Choroid plexus epithelial cell (primary cell): ENCODE results near the gene ZNF407.
A peak's percentile ranks its signal among the peaks of the same experiment; 100 is the strongest.

Source experiments
- DNase-seq: peaks from one replicate; pipeline ENCODE4 v3.0.0-alpha.2; 2010; ENCODE audit warnings: low read depth
- H3K4me3 ChIP-seq: 2 replicates; pipeline ENCODE4 v1.5.1; 2011; ENCODE audit warnings: low read depth, mild to moderate bottlenecking, control low read depth, low read length, moderate library complexity
- TF ChIP-seq, protein P1 (sequence below): conservative IDR thresholded peaks from 2 replicates; pipeline ENCODE4 v1.5.1; 2011; ENCODE audit warnings: low read depth, mild to moderate bottlenecking, control low read depth, inconsistent platforms, low read length, moderate library complexity

Gene ZNF407

GRCh38 chr18:74597662-74598349 lies at the start of gene ZNF407:
TSS of gene ZNF407 (plus strand) at chr18:74597870. CDS start at chr18:74631020, 33,150 bp downstream.
- TF ChIP-seq, protein P1, sequence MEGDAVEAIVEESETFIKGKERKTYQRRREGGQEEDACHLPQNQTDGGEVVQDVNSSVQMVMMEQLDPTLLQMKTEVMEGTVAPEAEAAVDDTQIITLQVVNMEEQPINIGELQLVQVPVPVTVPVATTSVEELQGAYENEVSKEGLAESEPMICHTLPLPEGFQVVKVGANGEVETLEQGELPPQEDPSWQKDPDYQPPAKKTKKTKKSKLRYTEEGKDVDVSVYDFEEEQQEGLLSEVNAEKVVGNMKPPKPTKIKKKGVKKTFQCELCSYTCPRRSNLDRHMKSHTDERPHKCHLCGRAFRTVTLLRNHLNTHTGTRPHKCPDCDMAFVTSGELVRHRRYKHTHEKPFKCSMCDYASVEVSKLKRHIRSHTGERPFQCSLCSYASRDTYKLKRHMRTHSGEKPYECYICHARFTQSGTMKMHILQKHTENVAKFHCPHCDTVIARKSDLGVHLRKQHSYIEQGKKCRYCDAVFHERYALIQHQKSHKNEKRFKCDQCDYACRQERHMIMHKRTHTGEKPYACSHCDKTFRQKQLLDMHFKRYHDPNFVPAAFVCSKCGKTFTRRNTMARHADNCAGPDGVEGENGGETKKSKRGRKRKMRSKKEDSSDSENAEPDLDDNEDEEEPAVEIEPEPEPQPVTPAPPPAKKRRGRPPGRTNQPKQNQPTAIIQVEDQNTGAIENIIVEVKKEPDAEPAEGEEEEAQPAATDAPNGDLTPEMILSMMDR: no peak
- peak; percentile 93 for DNase-seq
- peak within 1 kb of the TSS; percentile 83 for H3K4me3 ChIP-seq

DNA sequence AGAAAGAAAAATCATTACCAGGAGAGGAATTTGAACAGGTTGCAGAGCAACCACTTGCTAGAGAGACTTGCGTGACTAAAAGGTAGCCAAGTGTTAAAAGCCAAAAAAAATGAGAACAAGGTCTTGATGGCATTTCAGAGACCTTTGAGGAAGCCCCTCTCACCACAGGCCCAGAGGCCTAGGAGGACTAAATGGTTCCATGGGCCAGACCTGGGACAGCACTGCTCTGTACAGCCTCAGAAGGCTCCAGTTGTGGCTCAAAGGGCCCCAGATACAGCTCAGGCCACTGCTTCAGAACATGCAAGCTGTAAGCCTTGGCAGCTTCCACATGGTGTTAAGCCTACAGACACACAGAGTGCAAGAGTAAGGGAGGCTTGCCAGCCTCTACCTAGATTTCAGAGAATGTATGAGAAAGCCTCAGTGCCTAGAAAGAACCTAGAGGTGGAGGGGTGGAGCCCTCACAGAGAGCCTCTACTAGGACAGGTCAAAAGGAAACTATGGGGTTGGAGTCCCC lies 48.0 kb upstream of the ZNF407 start:
- TF ChIP-seq, protein P1: no peak
- no peak overlapping the region for H3K4me3 ChIP-seq
- no peak for DNase-seq

GRCh38 chr18:74550886-74551285 lies 46.8 kb upstream of the ZNF407 start:
- TF ChIP-seq, protein P1: no peak
- H3K4me3 ChIP-seq: no peak overlapping the region
- DNase-seq: no peak

- no peak for DNase-seq
- TF ChIP-seq, protein P1: no peak
- no peak overlapping the region for H3K4me3 ChIP-seq
Observed at GRCh38 chr18:74551452-74551851, 46.2 kb upstream of the ZNF407 start.

DNA sequence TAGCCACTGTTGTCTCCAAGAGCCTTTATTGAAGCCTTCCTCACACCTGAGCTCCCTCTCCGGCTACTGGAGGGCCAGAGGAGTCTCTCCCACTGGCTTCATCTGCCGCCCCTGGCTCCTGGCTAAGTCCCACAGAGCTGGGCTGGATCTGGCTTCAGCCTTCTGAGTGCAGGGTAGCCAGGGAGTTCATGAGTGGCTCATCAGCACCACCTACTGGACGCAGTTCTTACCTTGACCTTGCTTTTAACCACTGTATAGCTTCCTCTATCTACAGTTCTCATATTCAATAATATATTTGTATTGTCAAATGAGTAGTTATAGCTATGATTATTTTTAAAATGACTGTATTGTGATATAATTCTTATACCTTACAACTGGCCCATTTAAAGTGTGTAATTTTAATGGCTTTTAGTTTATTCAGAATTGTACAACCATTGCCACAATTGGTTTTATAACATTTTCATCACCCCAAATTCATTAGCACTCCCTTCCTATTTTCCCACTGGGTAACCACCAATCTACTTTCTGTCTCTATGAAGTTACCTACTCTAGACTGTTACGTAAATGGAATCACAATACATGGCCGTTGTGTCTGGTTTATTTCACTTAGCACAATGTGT lies 45.6 kb upstream of the ZNF407 start:
- TF ChIP-seq, protein P1: peak; percentile 90
- H3K4me3 ChIP-seq: no peak overlapping the region
- peak; percentile 93 for DNase-seq

- DNase-seq: no peak
- H3K4me3 ChIP-seq: no peak overlapping the region
- TF ChIP-seq, protein P1: no peak
Observed at GRCh38 chr18:74556126-74556525, 41.5 kb upstream of the ZNF407 start.
